Measurements from ENCODE around the gene KRT33B.

DNA sequence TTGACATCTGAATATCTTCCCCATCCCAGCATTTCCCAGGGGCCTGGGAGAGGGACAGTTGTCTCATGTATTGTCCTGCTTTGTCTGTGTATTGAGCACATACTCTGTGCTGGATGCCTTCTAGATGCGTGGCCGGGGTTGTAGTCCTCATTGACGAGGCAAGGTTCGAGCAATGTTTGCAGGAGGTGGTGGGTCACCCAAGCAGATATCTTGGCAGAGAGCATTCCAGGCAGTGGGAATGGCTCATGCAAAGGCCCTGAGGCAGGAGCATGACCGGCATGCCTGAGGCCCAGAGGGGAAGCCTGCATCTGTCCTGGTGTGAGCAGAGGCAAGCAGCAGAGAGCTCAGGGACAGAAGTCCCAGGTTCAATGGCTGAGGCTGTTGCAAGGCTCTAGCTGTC, 36.5 kb downstream of the KRT33B start:
- TF ChIP-seq, protein P1, sequence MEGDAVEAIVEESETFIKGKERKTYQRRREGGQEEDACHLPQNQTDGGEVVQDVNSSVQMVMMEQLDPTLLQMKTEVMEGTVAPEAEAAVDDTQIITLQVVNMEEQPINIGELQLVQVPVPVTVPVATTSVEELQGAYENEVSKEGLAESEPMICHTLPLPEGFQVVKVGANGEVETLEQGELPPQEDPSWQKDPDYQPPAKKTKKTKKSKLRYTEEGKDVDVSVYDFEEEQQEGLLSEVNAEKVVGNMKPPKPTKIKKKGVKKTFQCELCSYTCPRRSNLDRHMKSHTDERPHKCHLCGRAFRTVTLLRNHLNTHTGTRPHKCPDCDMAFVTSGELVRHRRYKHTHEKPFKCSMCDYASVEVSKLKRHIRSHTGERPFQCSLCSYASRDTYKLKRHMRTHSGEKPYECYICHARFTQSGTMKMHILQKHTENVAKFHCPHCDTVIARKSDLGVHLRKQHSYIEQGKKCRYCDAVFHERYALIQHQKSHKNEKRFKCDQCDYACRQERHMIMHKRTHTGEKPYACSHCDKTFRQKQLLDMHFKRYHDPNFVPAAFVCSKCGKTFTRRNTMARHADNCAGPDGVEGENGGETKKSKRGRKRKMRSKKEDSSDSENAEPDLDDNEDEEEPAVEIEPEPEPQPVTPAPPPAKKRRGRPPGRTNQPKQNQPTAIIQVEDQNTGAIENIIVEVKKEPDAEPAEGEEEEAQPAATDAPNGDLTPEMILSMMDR (conservative IDR thresholded peaks at IDR 0.05 in 1 of 2, IDR thresholded peaks at IDR 0.05 in 1 of 2; ENCODE audit: extremely low read depth in 1 of 2, insufficient read depth in 1 of 2, low read depth in 1 of 2, low read length in 2 of 2), result no peak
- no peak for TF ChIP-seq EZH2 (IDR thresholded peaks at IDR 0.05; ENCODE audit: borderline replicate concordance, low read length)
